HG02588 (cell line): ENCODE data around the gene RUNX1.
"Not testable (repeated sequence)": the region's sequence is repeated elsewhere in the genome, so short reads cannot be mapped to it uniquely, and the experiment has no call there.

Experiments used
- ATAC-seq: cut with Tn5 transposase; IDR thresholded peaks from one replicate; pipeline ENCODE4 v1.9.1; 2021; ENCODE audit warnings: mild to moderate bottlenecking, moderate library complexity; ENCODE audit not compliant: unreplicated experiment

RUNX1 gene

DNA sequence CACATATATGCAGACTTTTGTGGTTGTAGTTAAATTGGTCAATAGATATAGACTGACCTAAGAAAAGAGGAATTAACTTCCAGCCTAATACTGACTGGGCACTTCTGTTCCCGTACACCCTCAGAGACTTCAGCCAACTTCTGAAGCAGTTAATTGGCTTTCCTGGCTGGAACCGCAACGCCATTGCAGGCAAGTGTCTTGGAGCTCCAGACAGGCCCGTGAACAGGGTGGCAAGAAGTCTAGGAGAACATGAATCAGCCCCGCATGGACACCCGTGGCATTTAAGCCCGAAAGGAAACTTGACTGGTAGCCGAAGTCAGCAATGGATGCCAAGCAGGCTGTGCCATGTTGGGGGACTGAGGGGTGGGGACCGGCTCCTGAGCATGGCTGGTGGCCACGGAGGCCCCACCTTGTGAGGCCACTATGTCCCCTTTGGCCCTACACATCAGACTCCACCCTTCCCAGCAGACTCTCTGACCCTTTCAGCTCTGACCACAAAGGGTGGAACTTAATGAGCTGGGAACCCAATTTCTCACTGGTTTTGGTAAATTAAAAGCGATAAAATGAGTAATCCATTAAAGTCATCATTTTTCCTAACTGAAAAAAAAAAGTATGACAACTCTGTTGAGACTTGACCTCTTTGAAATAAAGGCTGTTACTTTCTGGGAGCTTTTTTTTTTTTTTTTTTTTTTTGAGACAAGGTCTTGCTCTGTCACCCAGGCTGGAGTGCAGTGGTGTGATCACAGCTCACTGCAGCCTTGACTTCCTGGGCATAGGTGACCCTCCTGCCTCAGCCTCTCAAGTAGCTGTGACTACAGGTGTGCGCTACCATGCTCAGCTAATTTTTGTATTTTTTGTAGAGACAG lies 54.1 kb downstream of the RUNX1 start:
- no peak for ATAC-seq

DNA sequence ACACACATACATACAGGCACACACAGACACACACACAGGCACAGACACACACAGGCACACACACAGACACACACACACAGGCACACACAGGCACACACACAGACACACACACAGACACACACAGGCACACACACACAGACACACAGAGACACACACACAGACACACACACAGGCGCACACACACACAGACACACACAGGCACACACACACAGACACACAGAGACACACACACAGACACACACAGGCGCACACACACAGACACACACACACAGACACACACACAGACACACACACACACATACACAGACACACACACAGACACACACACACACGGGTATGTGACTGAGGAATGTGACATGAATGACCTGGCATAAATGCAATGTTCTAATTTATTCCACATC lies 55.6 kb downstream of the RUNX1 start:
- ATAC-seq: not testable (repeated sequence)

DNA sequence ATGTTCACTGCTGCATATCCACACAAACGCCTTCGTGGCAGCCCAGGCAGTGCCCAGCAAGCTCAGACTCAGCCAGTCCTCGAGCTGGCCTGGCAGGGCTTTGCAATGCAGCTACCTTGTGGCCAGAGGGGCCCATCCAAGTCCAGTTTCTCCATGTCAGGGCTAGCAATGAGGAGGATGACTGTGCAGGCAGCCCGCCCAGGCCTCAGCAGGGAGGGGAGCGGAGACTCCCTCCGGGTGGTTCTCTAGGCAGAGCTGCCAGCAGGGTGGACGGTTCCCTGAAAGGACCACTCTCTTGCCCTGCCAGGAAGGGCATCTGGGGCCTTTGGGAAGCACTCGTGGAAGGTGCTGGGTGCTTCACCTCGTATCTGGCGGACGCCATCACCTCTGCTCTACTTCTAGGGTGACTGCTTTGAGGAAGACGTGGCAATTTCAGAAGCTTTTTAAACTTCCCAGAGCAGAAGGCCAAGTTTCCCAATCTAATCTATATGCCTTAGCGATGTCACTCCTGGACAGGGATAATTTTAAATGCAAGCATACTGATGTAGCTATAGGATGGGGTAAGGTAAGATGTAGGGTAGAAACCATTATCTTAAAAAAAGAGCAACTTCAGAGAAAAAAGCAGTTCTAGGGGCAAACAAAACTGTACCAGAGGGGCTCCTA lies 56.2 kb downstream of the RUNX1 start:
- ATAC-seq: no peak

DNA sequence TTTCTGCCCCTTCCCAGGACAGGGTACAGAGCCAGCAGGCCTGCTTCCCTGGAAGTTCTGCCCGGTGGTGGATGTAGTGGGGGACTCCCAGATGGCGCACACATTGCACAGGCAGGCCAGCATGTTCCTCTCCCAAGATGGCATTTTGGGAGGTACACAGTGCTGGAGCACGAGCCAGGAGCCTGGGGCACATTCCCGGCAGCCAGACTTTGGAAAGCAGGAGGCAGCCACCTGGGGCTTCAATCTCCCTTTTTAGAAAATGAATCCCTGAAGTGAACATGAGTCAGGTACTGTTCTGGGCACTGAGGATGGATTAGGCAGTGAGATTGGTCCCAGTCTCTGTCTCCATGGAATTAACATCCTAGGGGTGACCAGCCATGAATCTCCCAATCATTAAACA lies 56.9 kb downstream of the RUNX1 start:
- ATAC-seq: no peak

DNA sequence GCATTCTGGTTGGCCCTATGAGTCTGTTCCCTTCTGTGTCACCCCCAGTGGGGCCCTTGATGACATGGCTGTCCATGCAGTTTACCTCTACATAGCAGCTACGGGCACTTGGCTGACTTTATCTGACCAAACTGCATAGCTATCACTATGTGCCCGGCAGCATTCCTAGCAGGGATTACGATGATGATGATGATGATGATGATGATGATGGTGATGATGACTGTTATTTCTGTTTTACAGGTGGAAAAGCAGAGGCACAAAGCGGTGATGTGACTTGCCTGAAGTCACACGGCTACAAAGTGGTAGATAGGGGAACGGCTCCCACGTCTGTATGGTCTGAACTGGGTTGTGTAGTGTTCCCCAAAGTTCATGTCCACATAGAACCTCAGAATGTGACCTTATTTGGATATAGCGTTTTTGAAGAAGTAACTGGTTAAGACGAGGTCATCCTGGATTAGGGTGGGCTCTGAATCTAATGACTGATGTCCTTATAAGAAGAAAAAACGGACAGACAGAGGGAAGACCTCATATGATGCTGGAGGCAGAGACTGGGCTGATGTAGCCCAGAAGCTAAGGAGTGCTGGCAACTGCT lies 57.6 kb downstream of the RUNX1 start:
- ATAC-seq: no peak

DNA sequence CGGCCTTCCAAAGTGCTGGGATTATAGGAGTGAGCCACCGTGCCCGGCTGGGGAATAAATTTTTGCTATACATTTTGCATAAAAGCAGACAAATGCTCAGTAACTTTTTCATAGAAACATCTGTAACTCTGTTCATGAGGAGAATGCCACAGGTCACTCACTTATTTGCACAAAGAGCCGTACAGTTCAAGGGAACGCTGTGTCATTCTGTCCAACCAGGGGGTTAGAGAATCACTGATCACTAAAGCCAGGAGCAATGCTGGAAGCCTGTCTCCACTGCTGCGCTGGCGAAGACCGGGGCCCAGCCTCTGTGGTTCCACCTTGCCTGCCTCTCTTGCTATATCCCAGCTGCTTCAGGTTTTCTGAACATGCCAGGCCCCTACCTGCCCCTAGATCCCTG lies 58.3 kb downstream of the RUNX1 start:
- no peak for ATAC-seq

DNA sequence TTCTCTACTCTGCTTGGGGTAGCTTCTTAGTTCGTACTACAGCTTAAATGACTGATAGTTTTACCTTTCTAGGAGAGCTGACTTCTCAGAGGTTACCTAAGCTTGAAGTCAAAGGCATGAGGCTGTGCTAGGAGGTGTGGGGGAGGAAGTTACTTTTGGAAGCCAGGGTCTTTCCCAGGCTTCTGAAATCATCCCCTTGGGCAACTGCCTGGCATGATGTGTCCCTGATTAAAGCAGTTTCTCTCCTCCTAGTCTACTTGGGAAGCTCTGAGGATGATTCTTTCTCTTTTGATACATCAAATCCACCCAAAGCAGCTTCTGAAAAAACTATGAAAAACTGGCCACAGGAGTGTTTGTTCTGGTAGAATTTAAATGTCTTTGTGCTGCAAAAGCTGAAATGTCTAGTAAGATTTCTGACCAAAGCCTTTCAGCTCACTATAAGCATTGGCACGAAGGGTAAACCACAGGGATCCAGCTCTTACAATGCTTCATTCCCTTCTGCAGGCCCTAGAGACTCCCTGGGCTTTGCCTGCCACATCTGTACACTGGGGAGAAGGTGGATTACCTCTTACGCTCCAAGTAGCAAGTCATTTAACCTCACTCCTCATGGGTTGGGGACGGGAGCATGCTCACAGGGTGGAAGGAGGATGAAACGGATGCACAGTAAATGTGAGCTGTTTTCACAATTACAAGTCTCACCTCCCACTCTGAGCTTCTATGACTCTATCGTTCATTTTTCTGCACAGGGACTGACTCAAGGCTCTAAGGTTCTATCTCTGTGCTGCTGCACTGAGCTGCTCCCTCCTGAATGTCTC lies 59.6 kb downstream of the RUNX1 start:
- ATAC-seq: no peak

DNA sequence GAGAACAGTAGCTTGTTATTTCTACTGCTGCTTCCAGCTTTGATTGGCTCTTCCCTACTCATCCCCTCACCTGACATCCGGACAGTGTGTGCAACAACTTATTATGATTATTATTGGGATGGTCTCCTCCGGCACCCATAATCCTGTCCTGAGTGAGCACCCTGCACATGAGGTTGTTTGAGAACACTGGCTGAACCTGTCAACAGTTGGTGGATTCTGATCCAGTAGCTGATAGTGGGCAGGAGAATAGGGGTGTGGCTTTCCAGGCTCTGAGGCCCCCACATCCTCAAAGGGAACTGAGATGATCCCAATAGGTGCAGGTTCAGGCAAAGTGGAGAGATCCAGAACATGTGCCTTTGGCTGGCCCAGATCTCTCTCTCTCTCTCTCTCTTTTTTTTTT lies 60.5 kb downstream of the RUNX1 start:
- no peak for ATAC-seq

DNA sequence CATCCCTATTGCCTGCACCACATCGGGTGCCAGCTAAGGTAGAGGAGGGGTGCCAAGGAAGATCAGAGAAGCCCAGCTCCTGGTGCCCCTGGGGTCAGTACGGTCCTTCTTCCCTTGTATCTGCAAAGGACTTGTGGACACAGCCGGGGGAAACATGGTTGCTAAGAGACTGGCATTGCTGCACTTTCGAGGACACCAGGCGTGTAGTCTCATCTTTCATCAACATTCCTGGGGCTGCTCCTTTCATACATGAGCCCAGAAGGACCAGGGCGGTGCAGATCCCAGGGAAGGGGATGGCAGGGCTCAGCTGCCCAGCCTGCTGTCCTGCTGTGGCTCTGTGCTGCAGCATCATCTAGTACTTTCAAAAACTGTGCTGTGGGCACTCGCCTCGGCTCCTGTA lies 61.0 kb downstream of the RUNX1 start:
- no peak for ATAC-seq

DNA sequence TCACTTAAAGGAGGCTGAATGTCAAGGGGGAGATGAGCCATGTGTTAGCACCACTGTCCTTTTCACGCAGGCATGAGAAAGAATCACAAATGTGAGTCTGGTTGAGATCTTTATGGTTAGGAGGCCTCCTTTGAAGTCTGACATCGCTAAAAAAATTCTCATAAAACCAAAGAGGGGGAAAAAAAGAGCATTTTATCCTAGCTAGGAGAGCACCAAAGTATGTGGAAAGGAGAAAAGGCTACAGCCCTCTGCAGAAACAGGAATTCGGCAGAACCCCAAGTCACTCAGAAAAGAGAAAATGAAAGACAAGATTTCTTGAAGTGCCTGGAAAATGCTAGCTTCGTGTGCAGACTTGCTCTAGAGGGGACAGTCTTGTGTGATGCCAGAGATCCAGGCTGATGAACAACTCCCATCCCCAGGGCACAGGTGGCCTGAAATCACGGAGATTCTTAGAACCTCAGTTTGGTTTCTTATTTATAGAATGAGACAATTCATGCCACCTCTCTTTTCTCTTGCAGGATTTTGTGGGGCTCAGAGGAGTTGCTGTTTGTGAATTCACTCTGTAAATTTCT lies 61.5 kb downstream of the RUNX1 start:
- no peak for ATAC-seq

DNA sequence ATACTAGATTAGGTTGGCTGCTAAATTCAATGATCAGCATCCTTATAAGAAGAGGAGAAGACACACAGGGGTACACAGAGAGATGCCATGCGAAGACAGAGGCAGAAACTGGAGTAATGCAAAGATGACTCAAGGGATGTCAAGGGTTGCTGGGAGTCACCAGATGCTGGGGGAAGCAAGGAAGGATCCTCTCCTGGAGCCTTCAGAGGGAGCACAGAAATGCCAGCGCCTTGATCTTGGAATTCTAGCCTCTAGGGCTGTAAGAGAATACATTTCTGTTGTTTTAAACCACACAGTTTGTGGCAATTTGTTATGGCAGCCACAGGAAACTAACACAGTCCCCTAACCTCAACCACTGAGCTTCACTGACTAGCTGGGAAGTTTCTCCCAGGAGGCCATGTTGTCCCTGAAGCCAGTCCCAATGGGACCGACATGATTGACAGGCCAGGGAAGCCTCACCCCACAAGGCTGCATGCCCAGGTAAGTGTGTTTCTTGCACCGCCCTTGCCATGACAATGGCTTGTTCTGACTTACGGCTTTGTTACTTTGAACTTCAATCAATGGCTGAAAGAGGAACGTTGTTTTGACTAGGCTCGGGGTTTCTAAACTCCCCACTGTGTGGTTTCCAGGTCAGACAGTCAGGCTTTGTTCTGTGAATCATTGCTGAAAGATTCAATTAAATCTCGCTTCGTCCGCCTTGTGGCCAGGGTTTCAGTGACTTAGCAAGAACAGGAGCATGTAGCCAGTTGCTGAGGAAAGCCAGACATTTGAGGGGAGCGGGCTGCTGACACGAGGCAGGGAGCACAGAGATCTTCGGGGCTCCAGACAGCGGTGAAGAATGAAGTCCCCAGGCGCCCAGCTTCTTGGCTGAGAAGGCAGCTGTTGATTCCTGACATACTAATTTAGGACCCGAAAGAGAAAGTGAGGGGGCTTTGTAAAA lies 62.3 kb downstream of the RUNX1 start:
- peak; percentile 48 for ATAC-seq

DNA sequence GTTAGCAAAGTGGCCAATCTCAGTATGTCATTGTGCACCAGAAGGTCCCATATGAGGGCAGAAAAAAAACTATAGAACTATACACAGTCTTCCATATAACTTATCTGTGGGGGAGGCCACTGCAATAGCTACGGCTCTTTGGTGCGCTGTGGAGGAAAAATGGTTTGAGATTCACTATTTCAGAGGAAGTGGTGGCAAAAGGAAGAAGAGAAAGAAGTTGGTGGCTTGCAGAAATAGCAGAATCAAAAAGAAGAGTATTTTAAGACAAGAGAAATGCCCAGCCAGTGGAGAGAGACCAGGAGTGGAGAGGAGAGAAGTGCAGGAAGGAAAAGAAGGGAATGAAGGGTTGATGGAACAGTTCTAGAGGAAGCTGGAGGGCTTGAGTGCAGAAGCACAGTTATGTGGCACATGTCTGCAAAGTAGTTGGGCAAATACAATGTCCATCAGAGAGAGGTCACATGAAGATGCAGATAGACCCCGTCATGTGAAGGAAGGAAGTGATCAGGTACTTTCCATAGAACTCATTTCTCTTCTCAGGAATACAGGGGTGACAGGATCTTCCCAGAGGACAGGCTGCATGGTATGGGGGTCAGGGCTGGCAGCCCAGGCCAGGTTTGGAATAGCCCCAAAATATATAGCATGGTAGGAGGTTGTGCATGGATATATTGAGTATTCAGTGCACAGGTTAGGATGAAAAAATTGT lies 64.6 kb downstream of the RUNX1 start:
- no peak for ATAC-seq

DNA sequence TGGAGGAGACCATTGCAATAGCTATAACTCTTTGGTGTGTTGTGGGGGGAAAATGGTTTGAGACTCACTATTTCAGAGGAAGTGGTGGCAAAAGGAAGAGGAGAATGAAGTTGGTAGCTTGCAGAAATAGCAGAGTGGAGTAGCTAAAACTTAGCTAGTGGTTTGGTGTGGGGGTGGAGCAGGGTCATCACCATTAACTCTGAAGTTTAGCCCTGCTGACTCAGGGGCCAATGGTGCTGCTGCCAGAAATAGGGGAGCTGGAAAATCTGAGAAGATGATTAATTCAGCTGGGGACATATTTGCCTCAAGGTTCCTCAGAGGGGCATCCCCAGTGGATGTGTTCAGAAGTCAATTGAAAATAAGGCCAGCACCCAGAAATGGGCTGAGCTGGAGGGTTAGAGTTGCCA lies 65.4 kb downstream of the RUNX1 start:
- no peak for ATAC-seq

DNA sequence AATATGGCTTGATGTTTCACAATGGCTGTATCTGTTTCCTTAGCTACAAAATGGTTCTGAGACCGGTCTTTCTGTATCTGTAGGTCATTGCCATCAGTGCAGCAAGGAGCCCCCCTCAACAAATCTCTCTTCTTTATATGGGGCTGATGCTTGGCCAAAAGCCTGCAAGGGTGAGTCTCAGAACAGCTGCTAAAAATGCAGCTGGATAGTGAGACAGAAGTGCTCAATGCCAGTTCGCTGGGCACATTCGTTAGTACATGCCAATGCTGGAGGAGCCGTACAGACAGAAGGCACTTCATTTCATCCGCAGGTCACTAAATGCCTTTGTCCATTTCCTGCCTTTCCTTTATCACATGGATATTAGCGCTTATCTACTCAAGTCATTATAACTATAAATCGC lies 67.3 kb downstream of the RUNX1 start:
- no peak for ATAC-seq

DNA sequence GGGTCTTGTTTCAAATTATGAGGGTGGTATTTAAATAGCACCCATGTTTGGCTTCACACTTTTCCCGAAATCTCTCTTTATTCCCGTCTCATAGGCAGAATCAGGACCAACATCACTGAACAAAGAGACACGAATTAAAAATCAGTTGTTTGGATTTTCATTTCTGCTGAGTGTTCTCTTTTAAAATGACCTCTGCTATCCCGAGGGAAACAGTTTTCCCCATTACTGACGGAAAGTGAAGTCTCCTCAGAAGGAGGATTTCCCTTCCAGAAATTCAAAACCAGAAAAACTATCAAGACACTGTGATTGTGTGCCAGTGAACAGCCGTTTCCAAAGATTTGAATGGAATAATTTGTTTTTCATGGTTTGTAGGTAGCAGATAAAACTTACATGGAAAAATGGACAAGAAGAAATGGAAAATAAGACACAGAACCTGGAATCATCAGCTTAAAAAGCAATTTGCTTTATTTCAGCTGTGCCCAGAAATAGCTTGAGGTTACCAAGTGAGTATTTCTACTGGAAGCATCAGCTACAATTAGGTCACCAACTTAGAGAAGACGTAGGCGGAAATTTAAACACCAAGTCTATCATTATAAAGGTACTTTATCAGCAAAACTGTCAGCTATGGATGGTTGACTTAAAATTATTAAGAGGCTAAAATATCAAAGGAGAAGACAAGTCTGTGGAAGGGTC lies 68.5 kb downstream of the RUNX1 start:
- no peak for ATAC-seq

DNA sequence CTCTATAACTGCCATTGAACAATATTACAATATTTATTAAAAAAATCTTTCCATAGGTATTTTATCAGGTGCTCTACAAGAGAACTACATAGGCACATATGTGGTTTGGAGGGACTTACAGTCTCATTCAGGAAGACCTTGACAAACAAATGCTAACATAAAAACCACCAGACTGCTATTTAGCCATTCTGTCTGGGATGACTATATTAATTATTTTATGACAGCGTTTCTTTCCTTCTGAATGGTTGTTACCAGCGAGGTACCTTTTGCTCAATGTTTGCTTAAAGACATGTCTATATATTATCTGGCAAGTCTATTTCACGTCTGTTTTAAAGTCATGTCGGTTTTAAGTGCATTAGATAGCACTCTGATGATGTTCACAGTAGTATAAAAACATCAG lies 69.7 kb downstream of the RUNX1 start:
- ATAC-seq: no peak

DNA sequence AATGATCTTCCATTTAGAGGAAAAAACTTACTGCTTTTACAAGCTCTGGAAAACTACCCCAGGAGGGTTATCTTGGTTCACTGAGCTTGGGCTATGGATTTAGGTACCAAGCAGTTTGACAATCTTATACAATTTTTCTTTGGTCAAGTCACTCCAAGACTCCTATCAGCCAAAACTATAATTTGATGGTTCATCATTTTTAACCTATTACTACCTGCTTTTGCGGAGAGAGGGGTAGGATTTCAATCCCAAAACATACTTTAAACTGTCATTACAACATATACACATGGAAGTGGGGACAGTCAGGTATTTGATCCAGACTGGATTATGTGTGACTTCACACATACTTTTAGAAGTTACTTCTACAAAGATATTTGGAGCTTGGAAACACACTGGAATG lies 71.8 kb downstream of the RUNX1 start:
- ATAC-seq: no peak

DNA sequence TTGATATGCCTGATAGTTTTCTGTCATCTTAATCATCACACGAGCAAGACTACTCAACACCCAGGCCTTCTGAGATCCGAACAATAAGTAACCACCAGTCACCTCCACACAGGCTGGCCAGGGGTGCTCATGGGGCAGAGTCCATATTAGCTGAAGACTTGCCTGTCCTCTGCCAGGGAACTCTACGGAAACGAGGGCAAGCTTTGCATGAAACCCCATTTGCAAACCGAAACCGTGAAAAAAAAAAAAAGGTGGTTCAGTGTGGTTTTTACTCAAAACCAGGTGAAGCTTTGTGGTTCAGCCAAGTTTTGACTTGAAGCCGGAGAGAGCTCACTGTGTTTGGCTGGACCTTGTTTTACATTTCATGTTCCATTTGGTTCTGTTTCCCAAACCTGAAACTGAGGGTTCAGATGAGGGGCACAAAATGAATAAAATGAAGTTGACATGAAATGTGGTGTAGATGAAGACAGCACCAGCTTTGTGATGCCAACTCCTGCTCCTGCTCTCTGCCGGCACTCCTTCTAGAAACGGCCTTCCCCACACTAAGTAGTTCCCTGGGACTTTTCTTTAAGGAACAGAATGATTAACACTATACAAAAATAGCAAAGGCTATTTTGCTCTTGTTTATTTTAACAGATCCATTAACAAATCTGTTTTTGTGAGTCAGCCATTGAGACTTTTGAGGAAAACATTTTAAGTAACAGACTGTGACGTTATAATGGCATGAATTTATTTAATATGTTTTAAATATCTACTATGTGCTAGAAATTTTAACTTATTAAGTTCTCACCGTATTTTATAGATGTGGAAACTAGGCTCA lies 74.7 kb downstream of the RUNX1 start:
- peak; percentile 86 for ATAC-seq
